ENCODE results near the gene HENMT1.

Gene HENMT1

DNA sequence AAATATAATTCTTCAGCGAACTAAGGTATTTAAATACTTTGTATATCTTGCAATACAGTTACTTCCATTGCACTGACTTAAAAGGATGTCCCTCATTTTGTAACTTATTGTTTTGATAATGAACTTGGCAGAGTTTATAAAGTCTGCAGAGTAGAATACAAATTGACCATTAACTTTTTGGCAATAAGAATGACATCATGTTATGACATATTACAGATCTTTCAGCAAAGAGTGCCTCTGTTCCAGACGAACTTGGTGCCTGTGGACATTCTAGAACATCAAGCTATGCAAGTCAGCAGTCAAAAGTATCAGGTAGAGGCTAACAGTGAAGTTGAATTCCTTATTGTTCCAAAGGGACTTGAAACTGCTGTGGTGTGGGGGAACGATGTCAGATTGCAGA is 32.9 kb downstream of the HENMT1 start:
- DNase-seq (ENCODE audit: low read depth, low spot score): no peak

DNA sequence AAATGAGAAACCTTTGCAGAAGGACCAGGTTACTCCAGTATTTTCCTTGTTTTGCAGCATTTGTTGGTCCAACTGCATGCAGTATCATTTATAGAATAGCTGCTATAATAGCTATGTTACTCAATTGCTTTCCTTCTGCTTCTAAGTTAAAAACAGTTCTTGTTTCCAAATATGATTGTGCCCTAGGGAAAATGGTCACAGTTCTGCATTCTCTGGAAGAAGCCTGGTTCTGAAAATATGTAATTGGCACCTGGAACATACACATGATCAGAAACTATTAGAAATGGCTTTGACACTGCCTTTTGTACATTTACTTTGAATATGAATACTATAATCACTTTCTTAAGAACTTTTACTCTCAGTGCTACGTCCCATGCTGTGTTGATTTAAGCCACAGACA is 33.6 kb downstream of the HENMT1 start:
- no peak for DNase-seq (ENCODE audit: low read depth, low spot score)

DNA sequence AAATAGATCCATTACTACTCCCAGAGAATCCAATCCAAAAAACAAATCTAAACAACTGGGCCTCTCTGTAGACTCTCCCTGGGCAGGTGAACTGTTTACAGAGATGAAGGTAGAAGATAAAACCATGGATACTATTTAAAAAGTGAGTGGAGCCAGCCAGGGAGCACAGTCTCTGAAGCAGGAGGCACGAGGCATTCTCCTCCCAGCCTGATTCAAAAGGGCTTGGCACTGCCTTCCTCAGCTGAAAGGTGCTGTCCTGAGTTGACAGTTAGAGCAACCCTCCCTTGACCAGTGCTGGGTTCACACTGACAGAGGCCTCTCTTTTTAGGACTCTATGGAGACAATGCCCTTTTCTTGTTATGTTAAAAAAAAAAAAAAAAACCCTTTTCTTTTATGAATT is 36.8 kb downstream of the HENMT1 start:
- no peak for DNase-seq (ENCODE audit: low read depth, low spot score)

DNA sequence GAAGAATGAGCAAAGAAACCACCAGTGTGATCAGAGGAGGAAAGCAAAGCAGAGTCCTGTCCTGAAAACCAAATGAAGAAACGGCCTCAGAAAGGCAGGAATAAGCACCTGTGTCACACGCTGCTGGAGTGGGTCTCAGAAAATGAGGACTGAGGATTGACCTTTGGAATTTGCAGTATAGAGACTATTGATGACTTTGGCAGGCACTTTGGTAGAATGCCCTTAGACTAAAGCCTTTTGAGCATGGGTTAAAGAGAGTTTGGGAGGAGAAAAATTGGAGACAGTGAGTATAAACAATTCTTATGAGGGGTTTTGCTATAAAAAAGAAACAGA is 43.2 kb downstream of the HENMT1 start:
- DNase-seq (ENCODE audit: low read depth, low spot score): no peak

DNA sequence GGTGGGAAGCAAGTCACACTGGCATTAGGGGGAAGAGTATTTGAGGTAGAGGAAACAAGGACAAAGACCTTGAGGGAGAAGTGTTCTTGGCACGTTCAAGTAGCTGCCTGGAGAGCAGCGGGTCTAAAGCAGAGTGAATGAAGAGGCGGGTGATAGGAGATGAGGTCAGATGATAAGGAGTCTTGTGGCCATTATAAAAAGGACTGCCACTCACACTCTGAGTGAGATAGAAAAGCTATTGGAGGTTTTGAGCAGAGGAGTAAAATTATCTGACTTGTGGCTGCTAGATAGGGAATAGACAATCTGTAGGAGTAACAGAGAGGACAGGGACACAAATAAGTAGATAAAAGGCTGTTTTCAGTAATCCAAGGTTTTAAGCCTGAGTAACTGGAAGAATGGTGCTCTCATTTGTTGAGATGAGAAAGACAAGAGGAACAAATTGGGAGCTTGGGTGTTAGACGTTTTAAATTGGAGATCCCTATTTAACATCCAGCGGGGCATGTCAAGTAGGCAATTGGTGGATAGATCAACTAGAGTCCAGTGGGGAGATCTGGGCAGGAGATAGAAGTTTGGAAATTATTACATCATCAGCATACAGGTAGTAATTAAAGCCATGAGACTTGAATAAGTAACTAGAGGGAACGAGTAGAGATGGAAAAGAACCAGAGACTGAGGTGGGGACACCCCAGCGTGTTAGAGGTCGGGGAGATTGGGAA is 43.7 kb downstream of the HENMT1 start:
- no peak for DNase-seq (ENCODE audit: low read depth, low spot score)

DNA sequence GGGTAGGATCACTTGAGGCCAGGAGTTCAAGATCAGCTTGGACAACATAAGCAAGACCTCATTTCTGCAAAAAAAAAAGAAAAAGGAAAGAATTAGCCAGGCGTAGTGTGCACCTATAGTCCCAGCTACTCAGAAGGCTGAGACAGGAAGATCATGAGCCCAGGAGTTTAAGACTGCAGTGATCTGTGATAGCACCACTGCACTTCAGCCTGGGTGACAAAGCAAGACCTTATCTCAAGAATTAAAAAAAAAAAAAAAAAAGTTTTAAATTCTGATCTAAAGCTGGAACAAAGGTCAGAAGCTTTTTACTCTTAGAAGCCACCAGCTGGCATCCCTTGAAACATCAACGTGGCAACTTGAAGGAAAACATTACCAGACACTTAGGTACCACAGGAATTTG is 45.3 kb downstream of the HENMT1 start:
- no peak for DNase-seq (ENCODE audit: low read depth, low spot score)

DNA sequence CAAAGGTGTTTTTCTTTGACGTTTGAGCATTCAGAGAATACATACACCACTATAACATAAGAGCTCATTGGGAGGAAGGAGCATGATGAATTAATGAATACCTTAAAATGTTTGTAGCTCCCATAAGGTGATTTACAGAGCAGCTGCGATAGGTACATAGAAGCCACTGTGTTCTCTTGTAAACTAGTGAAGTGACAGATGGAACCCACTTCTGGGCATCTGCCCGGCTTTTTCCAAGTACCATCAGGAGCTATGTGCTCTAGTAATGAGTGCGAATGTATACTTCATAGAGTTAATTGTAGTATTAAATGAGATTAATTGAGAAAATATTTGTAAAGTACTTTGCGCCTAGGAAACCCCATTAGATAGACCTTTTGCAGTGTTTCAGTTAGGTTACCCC is 48.4 kb downstream of the HENMT1 start:
- DNase-seq (ENCODE audit: low read depth, low spot score): no peak

DNA sequence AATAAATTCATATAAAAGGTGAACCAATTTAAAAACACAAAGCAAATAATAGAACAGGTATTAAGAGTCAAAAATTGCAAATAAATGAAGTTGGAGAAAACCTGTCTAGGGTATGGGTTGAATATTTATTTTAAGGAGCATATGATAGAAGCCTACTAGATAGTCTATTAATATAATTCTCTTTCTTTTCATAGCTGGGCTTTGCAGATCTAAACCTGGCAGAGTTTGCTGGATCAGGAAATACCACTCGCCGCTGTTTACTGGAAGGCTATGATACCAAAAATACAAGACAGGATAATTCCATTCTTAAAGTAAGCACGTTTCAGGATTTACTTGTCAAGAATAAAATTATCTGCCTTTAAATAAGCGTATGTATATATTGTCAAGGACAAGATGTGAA is 48.9 kb downstream of the HENMT1 start:
- no peak for DNase-seq (ENCODE audit: low read depth, low spot score)

DNA sequence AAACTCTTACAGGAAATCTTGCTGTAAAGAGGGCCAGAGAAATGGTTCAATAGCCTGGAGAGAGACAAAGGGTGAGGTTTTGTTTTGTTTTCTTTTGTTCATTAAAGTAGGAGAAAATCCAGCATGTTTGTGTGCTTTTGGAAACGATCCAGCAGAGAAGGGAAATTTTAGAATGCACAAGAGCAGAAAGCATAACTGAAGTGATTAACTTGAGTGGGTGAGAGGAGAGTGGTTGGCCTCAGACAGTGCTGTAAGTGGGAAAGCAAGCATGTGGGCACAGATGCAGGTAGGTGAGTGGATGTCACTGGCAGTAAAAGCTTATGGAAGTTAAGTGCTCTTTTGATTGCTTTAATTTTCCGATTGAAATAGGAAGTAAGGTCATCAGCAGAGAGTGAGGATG is 50.8 kb downstream of the HENMT1 start:
- no peak for DNase-seq (ENCODE audit: low read depth, low spot score)

DNA sequence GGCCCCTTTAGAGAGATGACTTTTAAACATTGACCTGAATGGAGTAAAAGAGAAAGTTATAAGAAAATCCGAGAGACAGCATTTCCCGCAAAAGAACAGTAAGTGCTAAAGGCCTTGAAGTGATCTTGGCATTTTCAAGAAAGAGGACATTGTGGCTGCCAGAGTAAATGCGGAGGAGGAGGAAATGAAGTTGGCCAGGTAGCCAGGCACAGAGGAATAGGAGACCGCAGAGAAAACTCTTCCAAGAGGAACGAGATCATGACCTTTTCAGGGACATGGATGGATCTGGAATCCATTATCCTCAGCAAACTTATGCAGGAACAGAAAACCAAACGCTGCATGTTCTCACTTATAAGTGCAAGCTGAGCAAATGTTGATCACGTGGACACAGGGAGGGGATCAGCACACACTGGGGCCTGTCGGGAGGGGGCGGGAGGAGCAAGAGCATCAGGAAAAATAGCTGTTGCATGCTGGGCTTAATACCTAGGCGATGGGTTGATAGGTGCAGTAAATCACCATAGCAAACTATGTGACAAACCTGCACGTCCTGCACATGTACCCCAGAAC is 51.3 kb downstream of the HENMT1 start:
- no peak for DNase-seq (ENCODE audit: low read depth, low spot score)

DNA sequence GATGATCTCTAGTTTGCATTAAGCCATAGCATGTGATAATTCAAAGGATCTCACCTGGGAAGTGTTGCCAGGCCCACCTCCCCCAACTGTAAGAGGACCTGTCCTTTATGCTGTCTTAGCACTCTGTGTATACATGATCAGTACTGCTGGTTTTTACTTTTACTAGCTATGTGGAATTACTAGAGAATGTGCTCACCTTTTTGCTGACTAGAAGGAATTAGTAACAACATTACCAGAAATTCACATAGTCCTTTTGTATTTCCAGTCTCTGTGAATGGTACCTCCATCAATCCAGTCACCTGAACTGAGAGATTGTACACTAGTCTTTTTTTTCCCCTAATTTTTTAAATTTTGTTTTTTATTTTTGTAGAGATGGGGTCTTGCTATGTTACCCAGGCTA is 54.4 kb downstream of the HENMT1 start:
- DNase-seq (ENCODE audit: low read depth, low spot score): no peak

DNA sequence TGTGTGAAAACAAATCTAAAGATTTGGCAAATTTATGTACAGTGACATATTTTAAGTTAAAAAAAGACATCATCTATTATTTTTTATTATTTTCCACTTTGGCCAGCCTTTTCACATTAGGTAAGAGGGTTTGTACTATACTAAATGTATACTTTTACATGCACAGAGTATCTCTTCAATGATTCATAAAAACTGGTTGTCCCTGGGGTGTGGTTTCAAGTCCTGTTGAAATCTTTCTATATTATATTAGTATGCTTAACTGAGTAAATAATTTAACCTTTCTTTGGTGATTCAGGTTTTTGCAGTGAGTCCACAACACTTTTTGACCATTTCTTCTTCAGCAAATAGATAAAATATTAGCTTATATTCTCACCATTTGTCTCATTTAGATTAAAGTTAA is 55.3 kb downstream of the HENMT1 start:
- DNase-seq (ENCODE audit: low read depth, low spot score): no peak

DNA sequence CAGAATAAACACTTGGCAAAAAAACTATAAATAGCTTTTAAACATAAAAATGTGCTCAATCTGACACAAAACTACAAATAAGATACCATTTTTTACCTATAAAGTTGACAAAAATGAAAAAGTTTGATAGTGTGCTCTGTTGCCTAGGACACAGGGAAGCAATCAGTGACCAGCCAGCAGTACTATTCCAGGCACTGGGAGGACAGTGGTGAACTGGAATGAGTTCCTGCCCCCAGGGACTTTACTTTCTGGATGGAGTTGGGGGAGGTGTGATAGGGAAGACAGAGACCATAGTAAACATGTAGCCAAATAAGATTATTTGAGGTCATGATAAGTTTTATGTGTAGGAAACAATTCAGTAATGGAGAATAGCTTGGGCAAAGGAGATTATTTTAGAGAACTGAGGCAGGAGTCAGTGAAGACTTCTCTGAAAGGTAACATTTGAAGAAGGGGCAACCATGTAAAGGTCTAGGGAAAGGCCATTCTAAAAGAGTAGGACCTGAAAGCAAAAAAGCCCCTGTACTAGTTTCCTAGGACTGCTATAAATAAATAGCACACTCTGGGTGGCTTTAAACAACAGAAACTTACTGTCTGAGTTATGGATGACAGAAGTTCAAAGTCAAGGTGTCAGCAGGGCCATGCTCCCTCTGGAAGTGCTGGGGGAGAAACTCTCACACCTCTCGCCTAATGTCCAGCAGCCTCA is 59.0 kb downstream of the HENMT1 start:
- no peak for DNase-seq (ENCODE audit: low read depth, low spot score)

DNA sequence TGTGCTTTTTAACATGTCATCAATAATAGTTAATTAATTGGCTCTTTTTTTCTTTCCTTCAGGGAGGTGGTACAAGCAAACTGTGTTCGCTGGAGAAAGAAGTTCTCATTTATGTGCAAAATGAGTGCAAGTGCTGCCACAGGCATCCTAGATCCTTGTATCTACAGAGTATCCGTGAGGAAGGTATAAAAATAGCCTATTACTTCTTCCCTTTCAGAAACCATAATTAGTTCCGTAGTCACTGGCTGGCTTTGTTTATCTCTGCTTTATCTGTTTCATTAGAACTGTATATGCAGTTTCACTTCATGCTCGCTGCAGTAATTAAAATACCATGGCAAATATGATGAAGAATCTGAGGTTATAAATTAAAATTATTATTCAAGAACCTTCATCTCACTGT is 60.4 kb downstream of the HENMT1 start:
- DNase-seq (ENCODE audit: low read depth, low spot score): no peak

DNA sequence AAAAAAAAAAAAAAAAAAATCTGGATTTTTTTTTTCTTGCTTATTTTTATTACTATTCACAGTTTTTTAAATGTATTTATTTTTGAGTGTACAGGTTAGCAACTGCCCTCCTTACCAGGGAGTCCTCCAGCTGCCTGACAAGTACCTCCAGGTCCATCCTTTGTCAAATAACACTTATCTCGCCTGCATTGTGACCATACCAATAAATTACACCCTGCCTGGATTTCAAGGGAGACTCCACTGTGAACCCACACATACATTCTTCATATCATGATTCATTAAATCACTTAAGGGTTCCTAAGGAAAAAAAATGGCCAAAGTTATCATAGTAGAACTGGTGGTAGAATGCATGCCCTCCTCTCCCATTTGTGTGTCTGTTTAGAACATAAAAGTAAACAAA is 62.6 kb downstream of the HENMT1 start:
- no peak for DNase-seq (ENCODE audit: low read depth, low spot score)
